ENCODE data around the gene NEB. TPM values are rescaled to one million over a fixed set of nuclear protein-coding genes. Genes with fewer than 3 reads are reported as not detected.
"Not testable (repeated sequence)": the region's sequence is repeated elsewhere in the genome, so short reads cannot be mapped to it uniquely, and the experiment has no call there.

The NEB gene
- total RNA-seq, 1 donor from 2014 or later = 0.40 TPM

DNA sequence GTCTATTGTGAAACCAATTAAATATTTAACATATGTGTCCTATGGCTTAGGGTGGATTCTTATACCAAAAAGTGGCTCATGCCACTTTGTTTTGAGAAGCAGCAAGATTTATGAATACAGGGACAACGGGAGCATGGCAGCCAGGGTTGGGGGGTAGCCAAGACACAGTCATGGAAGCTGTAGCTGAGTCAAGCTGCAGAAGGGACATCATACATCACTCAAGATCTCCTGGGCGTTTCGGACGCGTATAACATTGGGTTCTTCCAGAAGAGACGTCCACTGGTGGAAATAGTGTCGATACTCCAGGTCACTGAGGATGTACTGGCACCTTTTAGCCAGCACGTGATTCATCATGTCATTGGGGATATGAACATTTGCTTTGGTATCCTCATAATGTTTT, 171.9 kb downstream of the NEB start:
- DNase-seq (ENCODE audit: low read depth, low spot score) = no peak

DNA sequence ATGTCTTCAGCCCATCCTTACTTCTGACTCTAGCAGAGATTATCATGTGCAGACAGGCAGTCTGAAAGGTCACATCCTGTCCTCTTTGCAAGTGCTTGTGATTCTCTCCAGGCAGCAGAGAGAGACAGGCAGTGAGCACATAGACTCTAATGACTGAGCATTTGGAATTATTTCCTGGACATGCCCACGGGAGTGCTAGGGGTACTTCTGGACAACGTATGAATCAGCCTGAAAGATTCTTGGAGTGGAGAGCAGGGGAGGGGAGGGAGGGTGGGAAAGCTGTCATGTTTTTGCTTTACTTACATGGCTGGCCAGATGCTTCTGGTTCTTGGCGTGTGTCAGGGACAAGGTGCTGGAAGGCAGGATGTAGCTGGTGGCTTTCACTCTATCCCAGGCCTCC, 174.0 kb downstream of the NEB start:
- DNase-seq (ENCODE audit: low read depth, low spot score) = no peak

DNA sequence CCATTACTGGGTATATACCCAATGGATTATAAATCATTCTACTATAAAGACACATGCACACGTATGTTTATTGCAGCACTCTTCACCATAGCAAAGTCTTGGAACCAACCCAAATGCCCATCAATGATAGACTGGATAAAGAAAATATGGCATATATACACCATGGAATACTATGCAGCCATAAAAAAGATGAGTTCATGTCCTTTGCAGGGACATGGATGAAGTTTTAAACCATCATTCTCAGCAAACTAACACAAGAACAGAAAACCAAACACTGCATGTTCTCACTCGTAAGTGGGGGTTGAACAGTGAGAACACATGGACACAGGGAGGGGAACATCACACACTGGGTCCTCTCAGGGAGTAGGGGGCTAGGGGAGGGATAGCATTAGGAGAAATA, 174.8 kb downstream of the NEB start:
- not testable (repeated sequence) for DNase-seq (ENCODE audit: low read depth, low spot score)

DNA sequence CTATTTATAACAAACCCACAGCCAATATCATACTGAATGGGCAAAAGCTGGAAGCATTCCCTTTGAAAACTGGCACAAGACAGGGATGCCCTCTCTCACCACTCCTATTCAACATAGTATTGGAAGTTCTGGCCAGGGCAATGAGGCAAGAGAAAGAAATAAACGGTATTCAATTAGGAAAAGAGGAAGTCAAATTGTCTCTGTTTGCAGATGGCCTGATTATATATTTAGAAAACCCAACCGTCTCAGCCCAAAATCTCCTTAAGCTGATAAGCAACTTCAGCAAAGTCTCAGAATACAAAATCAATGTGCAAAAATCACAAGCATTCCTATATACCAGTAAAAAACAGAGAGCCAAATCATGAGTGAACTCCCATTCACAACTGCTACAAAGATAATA, 176.4 kb downstream of the NEB start:
- not testable (repeated sequence) for DNase-seq (ENCODE audit: low read depth, low spot score)

DNA sequence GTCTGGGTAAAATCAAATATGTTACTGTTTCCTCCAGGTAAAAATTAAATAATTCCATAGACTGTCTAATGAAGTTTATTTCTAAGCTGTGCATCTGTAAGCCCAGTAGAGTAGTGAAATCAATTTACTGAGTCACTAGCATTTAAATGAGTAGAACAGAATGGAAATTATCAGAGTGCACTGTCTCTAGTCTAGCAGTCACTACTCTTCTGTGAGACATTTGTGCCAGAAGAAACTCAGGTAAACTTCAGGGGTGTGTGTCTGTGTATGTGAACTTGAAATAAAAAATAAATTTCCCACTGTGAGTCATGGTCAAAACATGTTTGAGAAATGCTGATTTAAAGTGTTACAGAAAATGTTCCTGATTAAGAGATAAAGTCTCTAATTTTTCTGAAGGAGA, 178.2 kb downstream of the NEB start:
- no peak for DNase-seq (ENCODE audit: low read depth, low spot score)

DNA sequence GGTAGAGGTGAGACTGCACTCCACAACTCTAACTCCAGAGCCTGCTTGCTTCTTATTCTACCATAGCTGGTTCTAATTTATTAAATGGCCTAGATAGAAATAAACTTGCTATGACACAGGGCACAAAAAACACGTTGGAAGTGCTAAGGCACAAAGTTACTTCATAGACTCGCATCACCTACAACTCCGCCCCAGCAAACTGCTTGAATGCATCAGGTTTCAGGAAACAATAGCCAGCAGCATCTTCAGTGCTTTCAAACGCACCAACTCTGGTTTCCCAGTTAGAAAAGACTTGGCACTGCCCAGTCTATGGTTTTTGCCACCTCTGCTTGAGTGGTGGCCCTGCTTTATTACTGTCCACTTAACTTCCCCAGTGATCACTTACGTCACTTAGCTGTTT, 182.0 kb downstream of the NEB start:
- no peak for DNase-seq (ENCODE audit: low read depth, low spot score)

DNA sequence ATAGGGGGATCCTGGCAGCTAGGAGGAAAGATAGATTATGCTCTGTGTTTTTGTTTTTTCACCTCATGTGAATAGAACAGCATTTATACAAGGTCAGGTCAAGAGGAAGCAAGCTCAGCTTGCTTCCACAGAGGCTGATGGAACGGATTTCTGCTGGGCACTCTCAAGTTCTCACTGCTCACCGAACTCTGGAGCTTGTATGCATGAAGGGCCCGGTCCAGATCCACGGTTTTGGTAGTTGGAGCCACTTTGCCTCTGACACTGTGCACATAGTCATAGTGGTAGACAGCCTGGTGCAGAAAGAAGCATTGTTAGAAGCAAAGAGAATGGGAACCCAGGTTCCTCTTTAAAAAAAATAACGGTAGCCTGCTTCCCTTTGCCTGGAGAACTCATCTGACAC, 182.7 kb downstream of the NEB start:
- DNase-seq (ENCODE audit: low read depth, low spot score) = no peak

DNA sequence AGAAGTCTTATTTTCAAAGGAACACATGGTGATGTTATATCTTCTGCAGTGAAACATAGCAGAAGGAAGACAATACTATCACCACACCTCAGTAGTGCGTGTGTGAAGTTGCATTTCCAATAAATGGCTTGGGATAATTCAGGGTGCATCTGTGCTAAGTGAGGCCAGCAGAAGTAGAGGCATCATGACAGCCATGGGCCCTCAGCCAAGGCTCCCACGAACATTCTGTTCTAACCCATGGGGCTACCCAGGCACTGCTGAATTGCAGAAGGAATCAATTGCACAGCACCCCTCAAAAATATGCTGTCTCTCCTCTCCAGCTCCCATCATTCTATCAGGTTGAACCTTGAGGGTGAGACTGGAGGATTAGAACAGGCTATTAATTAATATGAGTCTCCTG, 185.1 kb downstream of the NEB start:
- no peak for DNase-seq (ENCODE audit: low read depth, low spot score)

DNA sequence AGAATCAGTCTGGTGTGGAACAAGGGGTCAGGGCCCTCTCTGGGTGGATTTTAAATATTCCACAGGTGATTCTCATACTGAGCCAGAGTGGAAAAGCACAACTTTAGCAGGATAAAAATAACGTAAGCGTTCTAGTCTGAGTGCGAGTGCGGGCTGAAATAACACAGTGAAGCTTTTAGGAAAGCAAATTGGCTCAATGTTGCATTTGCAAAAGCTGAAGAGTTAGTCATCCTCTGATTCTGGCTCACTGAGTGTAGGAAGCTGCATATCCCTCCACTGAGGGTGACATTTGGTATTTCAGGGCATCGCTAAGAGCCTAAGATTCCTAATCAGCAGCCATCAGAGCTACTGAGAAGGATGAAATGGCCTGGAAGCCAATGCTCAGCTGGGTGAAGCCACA, 189.8 kb downstream of the NEB start:
- no peak for DNase-seq (ENCODE audit: low read depth, low spot score)

DNA sequence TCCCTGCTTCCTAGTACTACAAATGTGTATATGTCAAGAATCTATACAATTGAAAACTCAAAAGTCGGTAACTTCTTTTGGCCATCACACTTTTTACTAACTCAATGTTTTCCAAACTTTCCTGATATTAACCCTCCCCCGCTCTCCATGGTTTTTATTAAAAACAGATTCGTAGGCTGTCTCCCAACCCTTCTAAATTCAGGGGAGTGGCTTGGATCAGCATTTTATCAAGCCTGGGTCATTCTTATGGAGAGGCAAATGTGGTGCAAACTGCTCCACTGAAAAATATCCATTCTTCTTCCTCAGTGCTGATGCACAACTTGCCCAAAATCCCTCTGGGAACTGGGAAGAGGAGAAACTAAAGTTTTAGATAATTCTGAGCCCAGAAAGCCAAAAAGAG, 190.4 kb downstream of the NEB start:
- DNase-seq (ENCODE audit: low read depth, low spot score) = no peak

DNA sequence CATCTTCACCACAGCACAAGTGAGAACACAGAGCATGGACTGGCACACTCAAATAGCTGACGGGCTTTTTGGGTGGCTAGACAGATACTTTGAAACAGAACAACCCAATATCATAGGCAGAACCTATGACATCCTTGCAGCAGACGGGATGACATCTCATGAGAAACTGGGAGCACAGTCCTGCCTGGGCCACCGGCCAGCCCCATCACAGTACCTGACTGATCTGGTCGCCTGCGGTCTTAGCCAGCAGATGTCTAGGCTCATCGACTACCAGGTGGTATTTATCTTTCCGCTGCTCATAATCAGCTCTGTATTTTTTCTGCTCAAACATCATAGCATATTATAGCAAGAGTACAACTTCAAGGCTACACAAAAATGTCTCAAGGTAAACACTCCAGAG, 200.3 kb downstream of the NEB start:
- no peak for DNase-seq (ENCODE audit: low read depth, low spot score)

DNA sequence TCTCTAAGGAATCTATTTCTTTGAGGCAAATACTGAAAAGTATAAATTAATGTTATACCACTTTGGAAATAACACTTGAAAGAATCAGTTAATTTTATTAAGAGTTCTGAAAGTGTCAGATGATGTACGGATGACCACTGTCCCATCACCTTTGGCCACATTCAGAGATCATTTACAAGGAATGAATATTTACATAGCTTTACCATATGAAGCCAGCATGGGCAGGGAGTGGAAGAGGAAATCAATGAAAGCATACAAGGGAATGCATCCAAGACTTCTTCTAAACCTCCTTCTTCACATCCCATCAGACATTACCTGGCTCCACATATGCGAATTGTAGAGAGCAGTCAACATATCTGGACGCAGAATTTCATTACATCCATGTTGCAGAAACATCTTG, 201.1 kb downstream of the NEB start:
- DNase-seq (ENCODE audit: low read depth, low spot score) = no peak

DNA sequence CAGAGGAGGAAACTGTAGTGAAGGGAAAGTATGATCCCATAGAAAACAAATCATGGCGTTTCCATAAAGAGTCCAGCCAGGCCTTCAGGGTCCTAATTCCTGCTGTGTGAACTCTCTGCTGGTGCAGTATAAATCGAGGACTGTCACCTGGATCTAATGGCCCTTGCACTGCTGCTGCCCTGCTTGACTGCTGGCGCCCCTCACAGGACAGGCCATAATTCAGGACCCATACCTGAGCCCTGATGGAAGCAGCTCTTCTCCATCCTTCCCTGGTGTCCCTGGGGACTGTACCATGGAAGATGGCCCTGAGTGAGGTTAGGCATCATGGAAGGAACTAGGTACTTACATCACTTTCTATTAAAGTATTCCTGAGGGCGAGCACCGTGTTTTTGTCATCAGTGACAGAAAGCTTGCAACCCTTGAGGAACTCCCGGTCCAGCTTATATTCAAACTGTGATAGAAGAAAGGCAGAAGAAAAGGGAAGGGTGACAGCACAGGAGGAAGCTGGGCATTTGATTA, 207.6 kb downstream of the NEB start:
- DNase-seq (ENCODE audit: low read depth, low spot score) = no peak

DNA sequence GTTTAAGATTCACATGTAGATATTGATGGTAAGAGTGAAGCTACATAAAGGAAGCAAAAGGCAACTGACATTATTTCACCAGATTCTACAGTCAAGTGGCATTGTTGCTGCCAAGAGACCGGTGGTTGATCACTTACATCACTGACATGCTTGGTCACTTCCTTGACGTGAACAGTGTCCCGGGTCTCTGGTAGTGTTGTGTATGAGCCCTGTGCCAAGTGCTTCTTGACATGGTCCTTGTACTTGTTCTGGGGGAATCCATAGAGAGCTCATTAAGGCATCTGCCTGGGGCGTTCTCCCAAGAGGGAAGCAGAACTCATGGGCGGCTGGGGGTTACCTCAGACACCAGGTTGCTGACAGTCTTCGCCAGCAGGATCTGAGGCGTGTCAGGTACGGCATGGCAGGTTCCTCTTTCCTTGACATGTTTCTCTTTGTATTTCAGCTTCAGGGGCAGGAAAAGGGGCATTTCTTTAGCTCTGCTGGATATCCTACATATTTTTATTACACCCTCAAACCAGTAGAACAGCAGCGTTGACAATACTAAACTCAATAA, 208.4 kb downstream of the NEB start:
- DNase-seq (ENCODE audit: low read depth, low spot score) = no peak

DNA sequence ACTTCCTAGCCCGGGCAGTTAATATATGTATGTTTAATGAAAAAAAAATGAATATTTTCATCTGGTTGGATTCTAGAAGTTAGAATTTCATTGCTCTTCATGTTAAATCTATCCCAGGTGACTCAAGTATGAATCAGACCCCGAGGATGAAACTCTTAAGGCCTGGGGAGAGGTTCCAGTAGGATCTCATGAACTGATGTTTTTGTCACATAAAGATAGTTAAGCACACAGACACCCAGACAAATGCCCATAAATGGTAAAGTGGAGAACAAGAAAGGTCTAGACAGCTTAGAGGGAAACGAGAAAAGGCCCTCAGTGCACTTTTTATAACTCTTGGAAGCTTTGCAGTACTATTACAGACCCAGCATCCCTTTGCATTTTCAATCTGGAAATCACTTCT, 210.4 kb downstream of the NEB start:
- DNase-seq (ENCODE audit: low read depth, low spot score) = no peak

DNA sequence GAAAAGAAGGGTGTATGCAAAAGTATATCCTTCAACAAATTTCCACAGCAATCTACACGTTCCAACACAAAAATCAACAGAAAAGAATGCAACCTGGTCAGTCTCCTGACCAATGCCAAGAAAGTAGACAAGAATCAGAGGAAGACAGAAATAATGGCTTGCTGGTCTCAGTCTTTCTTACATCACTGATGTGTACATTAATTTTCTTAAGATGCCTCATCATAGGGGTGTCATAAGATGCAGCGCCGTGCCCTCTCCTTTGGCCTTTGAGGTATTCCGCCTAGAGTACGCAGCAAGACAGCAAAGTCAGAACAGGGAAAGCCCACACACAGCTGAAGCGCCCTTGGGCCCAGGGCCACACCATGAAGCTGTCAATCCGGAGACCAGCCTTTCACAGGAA, 211.7 kb downstream of the NEB start:
- DNase-seq (ENCODE audit: low read depth, low spot score) = no peak

DNA sequence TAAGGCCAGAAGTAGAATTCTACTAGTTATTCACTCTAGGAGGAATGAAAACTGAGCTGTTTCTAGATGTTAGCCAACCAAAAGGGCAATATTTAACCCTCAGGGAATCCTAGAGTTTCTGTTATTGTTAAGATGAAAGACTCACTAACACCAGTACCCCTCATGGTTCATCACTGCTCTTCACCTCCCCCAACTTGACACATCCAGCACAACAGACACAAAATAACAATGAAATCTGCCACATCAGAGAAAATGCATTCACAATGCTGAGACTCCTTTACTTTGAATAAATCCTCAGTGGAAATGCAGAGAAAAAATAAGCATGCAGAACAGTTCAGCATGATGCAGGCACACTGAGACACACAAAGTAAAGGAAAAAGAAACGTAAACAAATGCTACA, 213.3 kb downstream of the NEB start:
- no peak for DNase-seq (ENCODE audit: low read depth, low spot score)

DNA sequence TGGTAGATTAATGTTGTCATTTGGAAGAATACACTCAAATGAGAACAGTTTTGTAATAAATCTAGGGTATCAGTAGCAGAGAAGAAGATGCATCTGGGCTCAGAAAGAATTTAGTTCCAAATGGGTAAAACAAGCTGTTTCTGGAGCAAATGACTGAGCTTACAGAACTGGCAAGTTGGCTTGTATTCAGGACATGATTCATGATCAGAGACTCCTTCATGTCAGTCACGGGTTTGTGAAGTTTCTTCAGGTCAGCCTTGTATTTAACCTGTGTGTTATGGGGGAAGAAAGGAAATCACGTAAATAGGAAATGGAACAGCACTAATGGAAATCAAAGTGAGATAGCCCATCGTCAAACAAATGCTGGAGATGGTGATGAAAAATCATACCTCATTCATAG, 215.5 kb downstream of the NEB start:
- DNase-seq (ENCODE audit: low read depth, low spot score) = no peak

DNA sequence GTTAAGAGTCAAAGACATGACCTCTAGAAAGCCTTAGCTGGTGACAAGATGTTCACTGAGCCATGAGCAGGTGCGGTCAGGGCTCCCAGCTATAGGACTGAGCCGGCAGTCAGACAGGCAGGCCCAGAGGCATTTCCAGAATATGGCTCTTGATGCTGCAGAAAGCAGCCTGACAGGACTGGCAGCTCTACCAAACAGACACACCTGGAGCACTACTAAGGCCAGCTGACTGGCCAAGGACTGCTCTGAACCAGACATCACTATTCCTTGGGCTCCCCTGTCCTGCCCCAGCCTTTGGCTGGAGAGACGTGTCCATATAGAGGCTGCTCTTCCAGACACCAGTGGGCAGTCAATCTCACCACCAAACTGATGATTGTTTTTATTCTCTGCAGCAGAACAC, 225.8 kb downstream of the NEB start:
- no peak for DNase-seq (ENCODE audit: low read depth, low spot score)

DNA sequence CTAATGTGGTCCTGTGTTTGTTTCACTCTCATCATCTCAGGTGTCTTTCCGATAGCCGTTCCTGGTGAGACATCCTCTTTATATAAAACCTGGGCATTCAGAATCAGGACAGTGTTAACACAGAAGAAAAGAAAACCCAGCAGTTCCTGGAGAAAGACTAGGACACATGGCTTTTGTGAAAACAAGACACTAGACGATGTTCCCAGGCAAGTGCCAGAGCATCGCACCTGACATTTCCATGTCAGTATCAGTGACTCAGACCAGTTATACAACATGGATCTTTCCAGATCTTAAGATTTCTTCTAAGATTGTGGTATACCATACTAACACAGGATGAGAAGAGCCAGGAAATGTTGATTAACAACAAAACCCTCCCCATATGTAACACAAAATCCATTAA, 228.1 kb downstream of the NEB start:
- DNase-seq (ENCODE audit: low read depth, low spot score) = no peak

DNA sequence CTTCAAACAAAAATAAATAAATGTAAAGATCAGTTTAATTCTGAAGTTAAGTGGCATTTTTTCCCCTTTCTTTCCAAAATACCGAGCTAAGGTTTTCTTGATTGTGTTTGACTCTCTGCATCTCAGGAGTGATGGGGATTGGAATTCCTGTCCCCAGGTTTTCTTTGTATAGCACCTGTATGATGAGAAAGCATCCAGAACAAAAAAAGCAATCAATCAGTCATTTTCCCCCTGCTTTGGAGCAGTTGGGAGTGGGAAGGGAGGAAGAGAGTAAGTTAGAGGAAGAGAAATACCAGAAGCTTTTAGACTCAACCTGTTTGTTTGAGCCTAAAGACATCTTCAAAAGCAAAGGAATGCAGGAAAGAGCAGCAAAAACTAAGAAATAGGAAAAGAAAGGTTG, 236.1 kb downstream of the NEB start:
- DNase-seq (ENCODE audit: low read depth, low spot score) = no peak

DNA sequence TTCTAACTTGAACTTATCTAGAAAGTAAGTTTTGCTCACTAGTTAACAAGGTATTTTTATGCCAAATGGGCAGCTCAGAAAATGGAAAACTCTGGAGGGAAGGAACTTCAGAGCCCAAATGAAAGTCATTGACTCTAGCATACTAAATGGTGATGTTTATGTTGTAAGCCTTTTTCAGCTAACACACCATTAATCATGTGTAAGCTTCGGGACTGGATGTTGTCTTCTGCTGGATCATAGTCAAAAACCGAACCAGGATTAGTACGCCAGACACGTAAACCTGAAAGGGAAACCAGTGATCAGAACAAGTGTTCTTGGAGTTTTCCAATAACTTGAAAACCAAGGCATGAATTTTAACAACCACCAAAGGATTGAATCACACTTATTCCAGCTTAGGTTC, 242.8 kb downstream of the NEB start:
- DNase-seq (ENCODE audit: low read depth, low spot score) = no peak

DNA sequence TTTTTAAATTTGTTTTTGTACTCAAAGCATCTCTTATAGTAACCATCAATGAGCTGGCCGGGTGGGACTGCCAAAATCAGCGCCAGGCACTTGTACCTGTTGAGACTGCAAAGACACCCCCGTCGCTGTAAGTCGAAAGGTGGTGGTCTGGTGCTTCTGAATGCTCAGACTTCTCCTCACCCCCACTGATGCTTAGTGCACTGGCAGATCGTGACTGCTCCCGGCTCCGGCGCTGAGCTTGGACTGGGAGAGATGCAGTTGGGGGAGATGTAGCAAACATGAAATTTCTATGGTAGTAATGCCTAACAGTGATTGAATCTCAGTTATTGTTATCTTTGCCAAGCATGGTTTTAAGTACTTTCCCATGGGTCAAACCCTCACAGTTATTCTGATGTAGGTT, 244.0 kb downstream of the NEB start:
- DNase-seq (ENCODE audit: low read depth, low spot score) = no peak

DNA sequence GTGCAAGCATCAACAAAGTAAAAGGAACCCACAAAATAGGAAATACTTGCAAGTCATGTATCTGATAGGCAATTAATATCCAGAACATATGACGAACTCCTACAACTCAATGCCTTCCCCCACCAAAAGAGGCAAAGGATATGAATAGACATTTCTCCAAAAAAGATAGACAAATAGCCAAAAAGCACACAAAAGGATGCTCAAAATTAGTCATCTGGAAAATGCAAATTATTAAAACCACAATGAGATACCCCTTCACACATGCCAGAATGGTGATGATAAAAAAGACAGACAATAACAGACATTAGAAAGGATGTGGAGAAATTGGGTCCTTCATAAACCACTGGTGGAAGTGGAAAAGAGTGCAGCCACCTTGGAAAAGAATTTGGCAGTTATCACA, 248.2 kb downstream of the NEB start:
- DNase-seq (ENCODE audit: low read depth, low spot score) = no peak
